ENCODE data around the gene DDX59. TPM values are rescaled to one million over a fixed set of nuclear protein-coding genes. Genes with fewer than 3 reads are reported as not detected.

The DDX59 gene
- polyA plus RNA-seq, 1 of the 3 experiments (the other 2 are of a cell fraction) = 8.9 TPM

- Histone ChIP-seq H3K9me3 (no peaks in the 10 kb centered on the region), H3K27ac (ENCODE audit: low read depth in 2 of 2, low read length in 1 of 2) (no peak overlapping the region), H3K36me3 (replicated peaks in 1 of 2; ENCODE audit: control insufficient read depth in 1 of 2, insufficient read depth in 2 of 2, low read length in 1 of 2) (no peaks in the 10 kb centered on the region), H3K4me3 (ENCODE audit: low read depth in 2 of 2, low read length in 1 of 2) (no peak overlapping the region), H3F3A (replicated peaks; ENCODE audit: insufficient read depth) (no peaks in the 10 kb centered on the region), H3K4me1 (ENCODE audit: control insufficient read depth in 1 of 2, insufficient read depth in 2 of 2, low read depth in 1 of 2, low read length in 1 of 2) (peaks cover 0 to under 1% of the 10 kb centered on the region in 2 experiments; a peak in 1 of 4 replicates), H3K79me2 (ENCODE audit: insufficient read depth) (no peaks in the 10 kb centered on the region), H3K9ac (no peak overlapping the region), H3K27me3 (ENCODE audit: insufficient read depth) (no peaks in the 10 kb centered on the region), H4K20me1 (ENCODE audit: insufficient read depth) (no peaks in the 10 kb centered on the region), H2AFZ (ENCODE audit: low read depth) (no peak overlapping the region), H3K4me2 (no peak overlapping the region), H3K9me2 (no peaks in the 10 kb centered on the region)
- ChIA-PET CTCF (interaction anchor here (0.7 to 4.4 kb wide), 3 partner anchors 10 to 169 kb away, joined by 3 to 32 read pairs (median 4); no protein-coding TSS in a partner anchor), POLR2A (no interaction called here)
- DNase-seq = no peak
- WGBS (ENCODE audit: low lambda C conversion rate) = 88% methylated on average over 1 of the region's 2 CpGs
- TF ChIP-seq MXI1 (IDR thresholded peaks at IDR 0.05; ENCODE audit: low read depth, low read length) (no peak), TCF12 (IDR thresholded peaks at IDR 0.05) (no peak), CTCF (IDR thresholded peaks at IDR 0.05) (peak; percentile 20; the same call in 1 of the 2 replicates), SMC3 (IDR thresholded peaks at IDR 0.05; ENCODE audit: low read depth, low read length) (no peak), EZH2phosphoT487 (IDR thresholded peaks at IDR 0.05; ENCODE audit: borderline replicate concordance, low read depth) (no peak), CHD2 (IDR thresholded peaks at IDR 0.05; ENCODE audit: low read length, partially characterized antibody) (no peak), RXRA (IDR thresholded peaks at IDR 0.05; ENCODE audit: borderline replicate concordance, low read depth) (no peak), RAD21 (IDR thresholded peaks at IDR 0.05; ENCODE audit: low read length) (peak; percentile 32; the same call in 1 of the 2 replicates), GABPA (IDR thresholded peaks at IDR 0.05; ENCODE audit: low read depth) (no peak), POLR2AphosphoS5 (IDR thresholded peaks at IDR 0.05; ENCODE audit: low read depth, low read length) (no peak), FOXM1 (IDR thresholded peaks at IDR 0.05; ENCODE audit: low read depth) (no peak)
- TF ChIP-seq, protein P1, sequence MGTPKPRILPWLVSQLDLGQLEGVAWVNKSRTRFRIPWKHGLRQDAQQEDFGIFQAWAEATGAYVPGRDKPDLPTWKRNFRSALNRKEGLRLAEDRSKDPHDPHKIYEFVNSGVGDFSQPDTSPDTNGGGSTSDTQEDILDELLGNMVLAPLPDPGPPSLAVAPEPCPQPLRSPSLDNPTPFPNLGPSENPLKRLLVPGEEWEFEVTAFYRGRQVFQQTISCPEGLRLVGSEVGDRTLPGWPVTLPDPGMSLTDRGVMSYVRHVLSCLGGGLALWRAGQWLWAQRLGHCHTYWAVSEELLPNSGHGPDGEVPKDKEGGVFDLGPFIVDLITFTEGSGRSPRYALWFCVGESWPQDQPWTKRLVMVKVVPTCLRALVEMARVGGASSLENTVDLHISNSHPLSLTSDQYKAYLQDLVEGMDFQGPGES (IDR thresholded peaks at IDR 0.05; ENCODE audit: low read depth, low read length) = no peak
- TF ChIP-seq, protein P2, sequence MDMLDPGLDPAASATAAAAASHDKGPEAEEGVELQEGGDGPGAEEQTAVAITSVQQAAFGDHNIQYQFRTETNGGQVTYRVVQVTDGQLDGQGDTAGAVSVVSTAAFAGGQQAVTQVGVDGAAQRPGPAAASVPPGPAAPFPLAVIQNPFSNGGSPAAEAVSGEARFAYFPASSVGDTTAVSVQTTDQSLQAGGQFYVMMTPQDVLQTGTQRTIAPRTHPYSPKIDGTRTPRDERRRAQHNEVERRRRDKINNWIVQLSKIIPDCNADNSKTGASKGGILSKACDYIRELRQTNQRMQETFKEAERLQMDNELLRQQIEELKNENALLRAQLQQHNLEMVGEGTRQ (IDR thresholded peaks at IDR 0.05; ENCODE audit: borderline replicate concordance, low read depth, low read length) = no peak
These were observed 35.2 kb downstream of the DDX59 start for GRCh38 chr1:200634261-200635122.
